Stimulated activated CD4-positive, alpha-beta T cell treated with anti-CD3 and anti-CD28 coated beads, TNF-alpha, amount 100 ng/mL, for 4 hours (primary cell): ENCODE results near the gene DENND6A.
"Not testable (repeated sequence)": the region's sequence is repeated elsewhere in the genome, so short reads cannot be mapped to it uniquely, and the experiment has no call there.

Experiments
- DNase-seq, 3 experiments: peaks; one replicate each; pipeline ENCODE4 v3.0.0-alpha.2; 2020; ENCODE audit warnings: low read depth in 3 of 3

DENND6A gene

GRCh38 chr3:57696801-57697321, 4.0 kb upstream of the DENND6A start:
- no peak for DNase-seq

DNA sequence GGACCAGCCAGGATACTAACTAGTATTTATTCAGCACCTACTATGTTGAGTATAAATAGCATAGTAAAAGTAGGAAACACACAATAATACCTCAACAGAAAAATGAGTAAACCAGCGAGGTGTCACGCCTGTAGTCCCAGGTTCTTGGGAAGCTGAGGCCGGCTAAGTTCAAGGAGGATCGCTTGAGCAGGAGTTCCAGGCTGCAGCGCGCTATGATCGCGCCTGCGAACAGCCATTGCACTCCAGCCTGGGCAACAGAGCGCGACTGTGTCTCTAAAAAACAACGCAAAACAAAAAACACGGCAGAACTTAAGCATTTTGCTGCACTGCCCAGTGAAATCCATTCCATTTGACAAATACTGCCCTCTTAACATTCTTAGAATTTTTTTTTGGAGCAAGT, 1.3 kb upstream of the DENND6A start:
- DNase-seq = no peak

GRCh38 chr3:57692133-57692395, 813 bp downstream of the DENND6A start:
- DNase-seq = not testable (repeated sequence)

- no peak for DNase-seq
Measured at GRCh38 chr3:57691411-57692132, 1.3 kb downstream of the DENND6A start.

DNA sequence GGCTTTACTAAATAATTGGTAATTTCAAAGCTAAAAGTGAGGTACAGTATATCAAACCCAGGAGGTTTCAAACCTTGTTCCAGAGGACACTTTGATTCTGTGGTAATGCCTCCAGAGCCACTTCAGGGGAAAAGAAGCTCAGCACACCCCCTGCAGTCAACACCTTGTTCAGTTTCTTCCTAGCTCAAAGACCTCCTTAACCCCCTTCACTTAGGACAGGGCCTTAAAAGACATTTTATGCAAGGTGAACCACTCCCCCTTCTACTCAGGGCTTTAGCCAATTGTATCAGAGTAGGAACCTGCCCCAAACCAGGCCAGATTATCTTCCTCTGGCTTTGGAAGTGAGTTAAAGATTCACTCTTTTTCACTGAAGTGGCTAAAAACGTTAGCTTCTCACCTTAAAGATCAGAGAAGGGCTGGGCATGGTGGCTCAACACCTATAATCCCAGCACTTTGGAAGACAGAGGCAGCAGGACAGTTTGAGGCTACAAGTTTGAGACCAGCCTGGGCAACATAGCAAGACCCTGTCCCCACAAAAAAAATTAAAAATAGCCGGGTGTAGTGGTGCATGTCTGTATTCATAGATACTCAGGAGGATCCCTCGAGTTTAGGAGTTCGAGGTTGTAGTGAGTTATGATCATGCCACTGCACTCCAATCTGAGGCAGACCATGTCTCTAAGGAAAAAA, 3.4 kb downstream of the DENND6A start:
- DNase-seq = no peak

DNA sequence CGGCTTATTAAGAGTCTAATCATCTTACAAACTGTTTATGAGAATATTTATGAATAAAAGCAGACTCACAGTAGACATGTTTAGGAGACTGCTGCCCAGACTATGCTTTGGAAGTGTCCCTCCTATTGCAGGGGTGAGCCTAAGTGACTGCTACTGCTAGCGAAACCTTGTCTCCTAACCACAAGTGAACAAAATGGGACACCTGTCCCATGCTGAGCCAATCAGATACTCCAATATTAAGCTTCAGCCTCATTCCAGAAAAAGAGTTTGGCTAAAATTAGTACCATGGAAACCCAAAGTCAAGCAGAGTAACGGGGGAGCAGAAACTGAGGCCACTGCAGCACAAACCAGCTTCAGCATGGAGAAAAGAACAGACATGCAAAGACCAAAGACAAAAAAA, 4.6 kb downstream of the DENND6A start:
- no peak for DNase-seq

- no peak for DNase-seq
Measured at GRCh38 chr3:57683286-57683685, 9.6 kb downstream of the DENND6A start.

DNA sequence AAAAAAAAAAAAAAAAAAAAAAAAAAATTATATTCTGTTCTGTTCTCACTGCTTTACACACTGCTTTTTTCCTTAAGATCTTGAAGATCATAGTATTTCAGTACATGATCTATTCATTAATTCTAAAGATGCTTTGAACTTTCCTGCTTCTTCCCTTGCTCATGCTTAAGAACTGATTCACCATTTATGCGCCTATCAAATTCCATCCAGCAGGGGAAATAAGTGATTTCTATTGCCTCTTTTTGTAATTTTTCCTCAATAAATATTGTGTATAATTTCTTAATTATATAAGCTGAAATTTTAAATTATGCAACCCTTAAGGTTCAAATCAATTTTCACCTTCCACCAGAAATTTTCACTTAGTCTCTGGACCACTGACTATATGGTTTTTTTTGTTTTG, 10.6 kb downstream of the DENND6A start:
- no peak for DNase-seq

DNA sequence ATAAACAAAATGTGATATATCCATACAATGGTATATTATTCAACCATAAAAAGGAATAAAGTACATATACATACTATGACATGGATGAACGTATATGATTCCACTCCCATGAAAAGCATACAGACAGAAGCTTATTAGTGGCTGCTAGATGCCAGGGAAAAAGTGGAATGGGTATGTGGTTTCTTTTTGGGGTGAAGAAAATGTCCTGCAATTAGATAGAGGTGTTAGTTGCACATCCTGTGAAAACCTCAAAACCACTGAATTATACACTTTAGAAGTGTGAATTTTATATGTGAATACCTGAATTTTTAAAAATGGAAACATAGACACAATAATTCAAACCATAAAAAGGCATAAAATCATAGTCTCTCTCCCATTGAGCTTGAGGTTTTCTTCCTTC, 11.2 kb downstream of the DENND6A start:
- DNase-seq = no peak

DNA sequence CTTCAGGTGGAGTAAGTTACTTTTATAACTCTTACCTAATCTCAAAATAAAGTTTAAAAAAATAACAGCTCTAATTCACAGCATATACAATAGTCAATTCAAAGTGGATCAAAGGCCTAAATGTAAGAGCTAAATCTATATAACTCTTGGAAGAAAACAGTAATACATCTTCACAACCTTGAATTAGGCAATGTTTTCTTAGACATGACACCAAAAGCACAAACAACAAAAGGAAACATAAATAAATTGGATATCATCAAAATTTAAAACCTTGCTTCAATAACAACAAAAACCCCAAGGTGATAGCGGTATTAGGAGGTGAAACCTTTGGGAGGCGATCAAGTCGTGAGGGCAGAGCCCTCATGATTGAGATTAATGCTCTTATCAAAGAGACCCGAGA, 12.8 kb downstream of the DENND6A start:
- no peak for DNase-seq

GRCh38 chr3:57675530-57675929, 17.3 kb downstream of the DENND6A start:
- DNase-seq = no peak

- no peak for DNase-seq
Measured at GRCh38 chr3:57673156-57673555, 19.7 kb downstream of the DENND6A start.

- DNase-seq = no peak
Measured at GRCh38 chr3:57670543-57670942, 22.3 kb downstream of the DENND6A start.

GRCh38 chr3:57661404-57661803, 31.5 kb downstream of the DENND6A start:
- DNase-seq = no peak

- DNase-seq = no peak
Measured at GRCh38 chr3:57659806-57660439, 33.0 kb downstream of the DENND6A start.

- no peak for DNase-seq
Measured at GRCh38 chr3:57659004-57659673, 33.7 kb downstream of the DENND6A start.

- no peak for DNase-seq
Measured at GRCh38 chr3:57658536-57658935, 34.3 kb downstream of the DENND6A start.

- DNase-seq = no peak
Measured at GRCh38 chr3:57655727-57656126, 37.1 kb downstream of the DENND6A start.

GRCh38 chr3:57654267-57654666, 38.6 kb downstream of the DENND6A start:
- DNase-seq = no peak

DNA sequence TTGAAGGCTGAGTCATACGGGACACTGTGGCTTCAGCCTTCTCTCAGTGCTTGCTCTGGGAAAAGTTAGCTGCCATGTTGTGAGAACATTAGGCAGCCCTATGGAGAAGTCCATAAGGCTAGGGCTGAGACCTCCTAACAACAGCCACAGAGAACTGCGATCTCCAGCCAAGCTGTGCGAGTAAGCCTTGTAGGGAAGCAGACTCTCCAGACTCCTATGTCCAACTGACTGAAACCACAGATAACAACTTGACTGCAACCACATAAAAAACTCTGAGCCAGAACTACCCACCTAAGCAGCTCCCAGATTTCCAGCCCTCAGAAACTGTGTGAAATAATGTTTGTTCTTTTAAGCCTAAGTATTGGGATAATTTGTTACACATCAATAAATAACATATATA, 40.7 kb downstream of the DENND6A start:
- no peak for DNase-seq

DNA sequence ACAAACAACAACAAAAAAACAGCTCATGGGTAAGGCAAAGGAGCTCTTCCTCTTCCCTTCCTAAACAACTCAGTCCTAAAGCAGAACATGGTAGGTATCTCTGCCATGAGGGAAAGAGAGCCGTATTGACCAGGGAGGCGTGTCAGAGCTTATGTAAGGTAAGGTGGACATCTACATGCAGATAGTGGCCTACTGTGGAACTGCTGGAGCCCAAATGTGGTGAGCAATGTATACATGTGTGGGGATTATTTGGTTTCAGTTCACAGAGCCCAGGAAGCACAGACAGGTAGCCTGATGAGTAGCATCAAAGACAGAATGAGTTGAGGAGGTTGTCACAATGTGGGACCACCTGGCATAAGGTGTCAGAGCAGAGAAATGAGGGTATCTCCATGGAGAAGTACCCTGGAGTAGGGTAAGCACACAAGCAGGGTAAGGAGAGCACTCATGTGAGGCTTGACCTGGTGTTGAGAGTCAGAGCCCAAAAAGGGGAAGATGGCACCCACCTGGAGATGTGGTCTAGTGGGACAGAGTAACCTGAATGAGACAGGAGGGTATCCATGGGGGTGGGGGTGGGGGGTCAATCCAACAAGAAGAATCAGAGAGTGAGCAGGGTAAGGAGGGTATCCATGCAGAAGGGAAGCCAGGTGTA, 45.5 kb downstream of the DENND6A start:
- no peak for DNase-seq

DNA sequence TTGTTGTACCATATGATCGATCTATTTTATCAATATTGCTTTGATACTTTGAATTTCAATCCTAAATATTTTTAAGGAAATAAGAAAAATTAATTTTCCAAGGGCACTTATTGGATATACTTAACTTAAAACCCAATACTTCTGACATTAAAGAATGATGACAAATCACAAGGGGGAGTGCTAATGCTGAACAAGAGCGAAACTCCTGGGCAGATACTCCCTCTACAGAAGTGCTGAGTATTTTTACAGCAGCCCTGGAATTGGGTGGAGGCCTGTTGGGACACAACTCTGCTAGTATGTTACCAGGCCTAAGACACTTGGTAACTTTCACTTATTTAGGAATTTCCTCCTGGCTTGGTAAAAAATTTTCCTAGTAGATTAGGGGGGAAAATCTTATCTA, 46.2 kb downstream of the DENND6A start:
- no peak for DNase-seq
